LNCAP (cell line): Measurements from ENCODE around the gene FICD.

Experiments used
- CTCF ChIP-seq: fragments of 450-650 bp; IDR thresholded peaks from 2 replicates; pipeline ENCODE4 v1.5.1; 2017; ENCODE audit warnings: mild to moderate bottlenecking

FICD gene

GRCh38 chr12:108567406-108568337 lies 52.6 kb downstream of the FICD start:
- no peak for TF ChIP-seq CTCF

DNA sequence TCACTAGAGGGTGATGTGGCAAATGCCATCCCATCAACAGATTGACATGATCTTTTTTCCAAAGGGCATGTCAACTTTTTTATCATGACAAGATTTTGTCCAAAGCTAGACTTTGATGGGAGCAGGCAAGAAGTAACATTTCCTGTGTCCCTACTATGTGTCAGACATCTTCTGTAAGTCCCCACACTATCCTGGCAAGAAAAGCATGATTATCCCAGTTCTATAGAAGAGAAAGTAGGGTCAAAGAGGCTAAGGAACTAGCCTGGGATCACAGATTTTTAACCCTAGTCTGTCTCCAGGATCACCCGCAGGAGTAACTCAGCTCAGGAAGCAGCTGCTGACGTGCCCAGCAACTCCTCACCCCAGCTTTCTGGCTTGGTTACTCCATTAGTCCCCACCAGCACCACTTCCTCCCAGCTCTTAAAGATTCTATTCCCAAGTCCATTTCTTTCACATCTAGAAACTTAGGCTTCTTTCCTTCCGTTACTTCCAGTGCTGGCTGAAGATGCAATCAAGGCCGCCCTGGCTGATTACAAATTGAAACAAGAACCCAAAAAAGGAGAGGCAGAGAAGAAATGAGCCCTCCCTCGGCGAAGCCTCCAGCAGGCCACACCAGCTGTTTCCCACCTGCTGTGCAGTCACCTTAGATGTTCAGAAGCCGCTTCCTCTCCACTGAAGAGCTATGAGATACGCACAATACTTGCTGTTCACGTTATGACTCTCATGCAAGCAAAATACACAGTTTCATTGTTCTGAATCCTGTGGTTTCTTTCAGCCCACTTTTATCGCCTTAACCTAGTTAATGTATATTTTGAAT lies 53.5 kb downstream of the FICD start:
- TF ChIP-seq CTCF = no peak
